GM18861 (cell line): ENCODE results near the gene PHTF2.
"Not testable (repeated sequence)": the region's sequence is repeated elsewhere in the genome, so short reads cannot be mapped to it uniquely, and the experiment has no call there.

Experiments used
- ATAC-seq: cut with Tn5 transposase; IDR thresholded peaks from one replicate; pipeline ENCODE4 v1.9.1; 2021; ENCODE audit not compliant: unreplicated experiment

Gene PHTF2

DNA sequence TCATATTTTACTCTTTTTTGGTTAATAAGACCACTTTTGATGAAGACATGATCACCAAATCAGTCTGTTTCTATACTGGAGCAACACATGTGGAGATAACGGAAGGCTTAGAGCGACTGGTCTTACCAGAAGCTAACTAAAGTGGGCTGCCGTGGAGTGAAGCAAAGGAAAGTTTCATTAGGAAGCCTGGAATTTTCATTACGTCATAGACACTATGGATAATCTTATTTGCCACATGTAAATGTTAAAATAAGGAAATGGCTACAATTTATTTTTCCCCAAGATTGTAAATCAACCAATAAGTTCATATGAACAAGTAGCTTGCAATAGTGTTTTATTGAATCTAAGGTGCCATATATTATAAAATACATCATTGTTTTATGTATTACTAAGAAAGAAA, 185.4 kb downstream of the PHTF2 start:
- ATAC-seq: no peak

DNA sequence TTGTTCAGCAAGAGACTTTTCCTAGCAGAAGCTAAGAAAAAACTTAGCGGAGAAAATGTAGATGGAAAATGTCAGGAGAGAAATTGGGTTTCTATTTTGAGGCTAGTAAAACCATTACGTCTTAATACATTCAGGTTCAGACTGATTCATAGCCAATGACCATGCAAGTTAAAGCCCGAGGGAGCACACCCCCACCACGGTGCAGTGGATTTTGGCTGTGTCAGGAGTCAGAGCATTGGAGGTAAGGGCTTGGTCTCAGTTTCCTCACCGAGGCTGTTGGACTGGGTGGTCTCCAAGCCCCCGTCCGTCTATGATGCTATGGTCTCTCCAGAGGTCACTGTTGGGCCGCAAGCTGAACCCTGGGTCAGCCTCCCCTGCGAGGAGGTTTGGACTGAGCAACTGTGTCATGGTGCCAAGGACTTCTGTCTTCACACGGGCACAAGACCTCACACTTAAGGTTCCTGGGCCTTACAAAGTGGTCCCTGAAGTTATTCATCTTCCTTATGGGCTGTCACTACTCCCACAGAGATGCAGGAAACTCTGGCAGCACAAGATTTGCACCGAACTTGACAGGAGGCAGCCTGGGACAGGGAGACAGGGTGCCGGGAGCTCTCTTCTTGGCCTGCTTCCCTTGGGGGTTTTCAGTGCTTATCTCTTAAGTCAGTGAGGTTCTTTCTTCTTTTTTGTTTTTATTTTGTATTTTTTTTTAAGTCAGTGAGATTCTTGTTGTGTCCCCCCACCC, 186.8 kb downstream of the PHTF2 start:
- ATAC-seq: no peak

DNA sequence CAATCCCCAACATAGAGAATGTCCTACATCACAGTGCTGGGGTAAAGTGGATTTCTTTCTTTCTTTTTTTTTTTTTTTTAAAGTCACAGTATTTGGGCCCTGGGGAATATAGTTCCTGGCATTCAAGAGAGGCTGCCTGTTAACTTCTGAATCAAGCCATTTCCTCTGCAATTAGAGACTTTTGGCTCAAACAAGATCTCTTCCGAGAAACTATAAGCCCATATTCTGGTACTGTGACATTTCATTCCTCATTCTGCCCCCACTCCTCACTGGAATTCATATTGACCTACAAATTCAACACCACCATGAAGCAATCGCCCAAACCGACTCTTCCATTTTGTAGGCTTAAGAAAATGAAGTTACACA, 187.4 kb downstream of the PHTF2 start:
- ATAC-seq: no peak

DNA sequence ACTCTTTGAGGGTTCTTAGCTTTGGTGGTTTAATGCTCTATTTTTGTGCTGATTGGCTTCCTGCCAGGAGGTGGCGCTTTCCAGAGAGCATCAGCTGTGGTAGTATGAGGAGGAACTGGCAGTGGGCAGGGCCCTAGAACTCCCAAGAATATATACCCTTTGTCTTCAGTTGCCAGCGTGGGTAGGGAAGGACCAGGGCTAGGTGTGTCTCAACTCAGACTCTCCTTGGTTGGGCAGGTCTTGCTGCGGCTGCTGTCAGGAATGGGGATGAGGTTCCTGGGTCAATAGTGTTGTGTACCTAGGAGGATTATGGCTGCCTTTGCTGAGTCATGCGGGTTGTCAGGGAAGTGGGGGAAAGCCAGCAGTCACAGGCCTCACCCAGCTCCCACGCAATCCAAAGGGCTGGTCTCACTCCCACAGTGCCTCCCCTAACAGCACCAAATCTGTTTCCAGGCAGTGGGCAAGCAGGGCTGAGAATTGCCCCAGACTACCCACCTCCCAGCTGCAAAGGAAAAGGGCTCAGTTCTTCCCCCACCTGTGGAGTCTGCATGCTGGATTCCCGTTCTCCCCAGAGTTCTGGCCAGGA, 191.5 kb downstream of the PHTF2 start:
- ATAC-seq: no peak

DNA sequence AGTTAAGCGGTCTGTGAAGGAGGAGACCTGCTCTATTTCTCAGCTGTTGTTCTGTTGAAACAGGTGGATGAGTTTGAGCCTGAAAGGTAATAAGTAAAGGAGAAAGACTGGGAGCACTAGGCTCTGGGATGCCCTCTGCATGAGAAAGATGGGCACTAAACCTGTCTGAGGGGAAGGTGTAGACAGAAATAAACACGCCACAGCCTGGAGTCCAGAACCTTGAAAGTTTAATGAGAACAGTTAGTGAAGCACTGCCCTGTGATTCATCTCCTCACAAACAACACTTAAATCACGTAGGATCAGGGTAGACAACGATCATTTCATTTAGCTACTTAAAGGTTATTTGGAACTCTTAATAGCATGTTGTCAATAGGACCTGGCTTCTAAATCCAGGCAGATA, 193.1 kb downstream of the PHTF2 start:
- ATAC-seq: no peak

DNA sequence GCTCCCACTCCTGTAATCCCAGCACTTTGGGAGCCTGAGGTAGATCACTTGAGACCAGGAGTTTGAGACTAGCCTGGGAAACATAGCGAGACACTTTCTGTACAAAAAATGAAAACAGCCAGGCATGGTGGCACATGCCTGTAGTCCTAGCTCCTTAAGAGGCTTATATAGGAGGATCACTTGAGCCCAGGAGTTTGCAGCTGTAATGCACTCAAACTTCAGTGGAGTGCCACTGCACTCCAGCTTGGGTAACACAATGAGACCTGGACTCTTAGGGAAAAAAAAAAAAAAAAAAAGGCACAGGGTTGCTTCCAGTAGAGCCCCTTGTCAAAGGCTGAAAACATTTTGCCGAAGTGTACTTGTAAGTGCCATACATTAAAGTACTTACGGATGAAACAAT, 195.3 kb downstream of the PHTF2 start:
- ATAC-seq: no peak

DNA sequence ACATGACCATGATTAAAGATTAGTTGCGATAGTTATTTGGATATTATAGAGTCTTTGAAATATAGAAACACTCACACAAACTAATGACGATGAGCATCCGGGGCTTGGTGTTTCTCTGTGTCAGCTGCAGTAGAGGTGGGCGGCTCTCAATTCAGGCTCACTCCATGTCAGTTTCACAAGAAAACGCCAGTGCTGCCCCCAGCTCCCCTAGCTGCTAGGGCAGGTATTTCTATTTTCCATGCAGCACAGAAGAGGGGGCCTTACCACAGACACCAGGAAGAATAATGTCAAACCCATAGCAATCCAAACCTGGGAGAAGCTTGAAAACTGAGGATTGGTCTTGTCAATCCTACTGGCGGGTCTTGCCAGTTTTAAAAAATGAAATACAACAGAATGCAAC, 197.1 kb downstream of the PHTF2 start:
- no peak for ATAC-seq

DNA sequence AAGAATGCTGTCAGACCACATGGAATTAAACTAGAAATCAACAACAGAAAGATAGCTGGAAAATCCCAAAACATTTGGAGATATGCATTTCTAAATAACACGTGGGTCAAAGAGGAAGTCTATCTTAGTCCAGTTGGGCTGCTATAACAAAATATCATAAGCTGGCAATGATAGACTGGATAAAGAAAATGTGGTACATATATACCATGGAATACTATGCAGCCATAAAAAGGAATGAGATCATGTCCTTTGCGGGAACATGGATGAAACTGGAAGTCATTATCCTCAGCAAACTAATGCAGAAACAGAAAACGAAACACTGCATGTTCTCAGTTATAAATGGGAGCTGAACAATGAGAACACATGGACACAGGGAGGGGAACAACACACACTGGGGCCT, 200.6 kb downstream of the PHTF2 start:
- ATAC-seq: not testable (repeated sequence)

DNA sequence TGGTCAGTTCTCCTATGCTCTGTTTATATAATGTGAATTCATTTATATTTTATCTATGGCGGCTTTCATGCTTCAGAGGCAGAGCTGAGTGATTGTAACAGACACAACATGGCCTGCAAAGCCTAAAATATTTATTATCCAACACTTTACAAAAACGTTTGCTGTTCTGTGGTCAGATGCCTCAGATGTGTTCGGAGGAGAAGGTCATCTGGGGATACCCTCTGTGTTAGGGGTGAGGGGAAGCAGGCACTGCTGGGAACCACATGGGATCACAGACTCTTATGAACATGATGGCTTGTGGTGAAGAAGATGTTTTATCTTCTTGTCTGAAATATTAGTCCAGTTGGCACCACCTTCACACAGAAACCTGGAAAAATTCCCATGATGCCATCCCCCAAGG, 203.4 kb downstream of the PHTF2 start:
- no peak for ATAC-seq

DNA sequence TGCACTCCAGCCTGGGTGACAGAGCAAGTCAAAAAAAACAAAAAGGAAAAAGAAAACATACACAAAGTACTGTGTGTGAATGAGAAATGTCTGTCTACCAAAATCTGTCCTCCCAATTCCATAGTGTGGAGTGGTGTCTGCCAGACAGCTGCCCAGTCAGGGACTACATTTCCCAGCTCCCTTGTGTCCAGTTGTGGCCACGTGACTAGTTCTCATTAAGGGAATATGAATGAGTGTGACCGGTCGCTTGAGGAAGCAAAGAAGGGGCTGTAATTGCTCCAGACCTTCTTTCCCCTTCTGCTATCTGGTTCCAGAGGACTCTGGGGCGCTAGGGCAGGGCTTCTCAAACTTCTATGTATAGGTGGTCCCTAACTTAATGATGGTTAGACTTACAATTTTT, 204.1 kb downstream of the PHTF2 start:
- ATAC-seq: no peak

DNA sequence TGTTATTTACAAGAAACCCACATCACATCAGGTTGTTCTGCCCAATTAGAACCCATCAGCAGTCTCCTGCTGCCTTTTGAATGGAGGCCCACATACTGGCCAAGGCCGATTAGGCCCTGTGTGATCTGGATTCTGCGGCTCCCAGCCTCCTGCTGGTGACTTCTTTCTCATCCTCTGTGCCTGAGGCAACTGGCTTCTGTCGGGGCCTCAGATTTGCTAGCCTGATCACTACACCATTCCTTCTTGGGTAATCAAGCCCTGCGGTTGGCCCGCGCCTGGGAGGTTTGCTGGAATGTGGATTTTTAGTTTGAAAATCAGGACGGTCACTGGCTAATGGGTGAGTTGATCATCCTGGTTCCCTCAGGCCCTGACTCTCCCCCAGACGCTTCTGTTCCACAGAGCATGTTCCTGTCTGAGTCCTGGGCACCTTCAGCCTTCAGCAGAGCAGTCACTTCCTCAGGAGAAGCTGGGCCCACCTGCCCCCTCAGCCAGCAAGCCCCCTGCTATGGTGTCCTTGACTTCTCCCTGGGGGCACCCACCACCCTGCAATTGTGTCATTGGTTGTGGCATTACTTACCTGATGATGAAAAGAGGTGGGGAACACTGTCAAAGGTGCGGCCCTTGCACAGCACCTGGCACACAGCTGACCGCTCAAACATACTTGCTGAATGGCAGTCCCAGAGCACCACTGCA, 207.6 kb downstream of the PHTF2 start:
- ATAC-seq: no peak
